Right lung (tissue), 5 donors: Measurements from ENCODE around the gene FAM163B. TPM values are rescaled to one million over a fixed set of nuclear protein-coding genes. Genes with fewer than 3 reads are reported as not detected.

Experiments
- DNase-seq, 2 donors: peaks; one replicate each; pipeline ENCODE4 v3.0.0-alpha.2; 2013
- polyA plus RNA-seq, 5 donors: library from polyadenylated mRNA; unstranded; fragments of 120-200 nt; gene quantifications; one replicate each; pipeline versions ENCODE4 v1.2.1 to v1.2.3, GENCODE V29; 2013; ENCODE audit warnings: inconsistent platforms in 1 of 5, low replicate concordance in 1 of 5; ENCODE audit not compliant: insufficient read length in 5 of 5, insufficient read depth in 1 of 5

FAM163B gene
- polyA plus RNA-seq, 5 donors: 0.86 to 3.0 (median 2.2) TPM

GRCh38 chr9:133599470-133600173, 9.6 kb downstream of the FAM163B start:
- no peak for DNase-seq

- DNase-seq: no peak
These were observed 10.2 kb downstream of the FAM163B start for GRCh38 chr9:133598978-133599377.

- no peak for DNase-seq
These were observed 11.8 kb downstream of the FAM163B start for GRCh38 chr9:133597316-133597957.

- DNase-seq: no peak
These were observed 13.3 kb downstream of the FAM163B start for GRCh38 chr9:133595910-133596309.

GRCh38 chr9:133594310-133594709, 14.9 kb downstream of the FAM163B start:
- no peak for DNase-seq

- DNase-seq: no peak
These were observed 15.5 kb downstream of the FAM163B start for GRCh38 chr9:133593587-133594253.

GRCh38 chr9:133592731-133593409, 16.3 kb downstream of the FAM163B start:
- DNase-seq: no peak

GRCh38 chr9:133591985-133592384, 17.2 kb downstream of the FAM163B start:
- DNase-seq: no peak

- no peak for DNase-seq
These were observed 17.9 kb downstream of the FAM163B start for GRCh38 chr9:133591116-133591910.

GRCh38 chr9:133590231-133590855, 18.8 kb downstream of the FAM163B start:
- DNase-seq: no peak

GRCh38 chr9:133589454-133590227, 19.5 kb downstream of the FAM163B start:
- no peak for DNase-seq

GRCh38 chr9:133587466-133587865, 21.7 kb downstream of the FAM163B start:
- DNase-seq: no peak

- DNase-seq: no peak
These were observed 22.1 kb downstream of the FAM163B start for GRCh38 chr9:133587051-133587450.

- no peak for DNase-seq
These were observed 23.5 kb downstream of the FAM163B start for GRCh38 chr9:133585481-133586351.

- no peak for DNase-seq
These were observed 24.4 kb downstream of the FAM163B start for GRCh38 chr9:133584559-133585476.

- DNase-seq: no peak
These were observed 25.0 kb downstream of the FAM163B start for GRCh38 chr9:133584167-133584558.

- no peak for DNase-seq
These were observed 25.6 kb downstream of the FAM163B start for GRCh38 chr9:133583586-133583985.

GRCh38 chr9:133583111-133583510, 26.1 kb downstream of the FAM163B start:
- no peak for DNase-seq
